Choroid plexus epithelial cell (primary cell): Measurements from ENCODE around the gene CPSF4.

Experiments
- DNase-seq: peaks from one replicate; pipeline ENCODE4 v3.0.0-alpha.2; 2010; ENCODE audit warnings: low read depth
- H3K4me3 ChIP-seq: 2 replicates; pipeline ENCODE4 v1.5.1; 2011; ENCODE audit warnings: low read depth, mild to moderate bottlenecking, control low read depth, low read length, moderate library complexity
- CTCF ChIP-seq: conservative IDR thresholded peaks from 2 replicates; pipeline ENCODE4 v1.5.1; 2011; ENCODE audit warnings: low read depth, mild to moderate bottlenecking, control low read depth, inconsistent platforms, low read length, moderate library complexity

Gene CPSF4

GRCh38 chr7:99451936-99452335 lies 13.2 kb downstream of the CPSF4 start:
- TF ChIP-seq CTCF, result no peak
- DNase-seq, result no peak

DNA sequence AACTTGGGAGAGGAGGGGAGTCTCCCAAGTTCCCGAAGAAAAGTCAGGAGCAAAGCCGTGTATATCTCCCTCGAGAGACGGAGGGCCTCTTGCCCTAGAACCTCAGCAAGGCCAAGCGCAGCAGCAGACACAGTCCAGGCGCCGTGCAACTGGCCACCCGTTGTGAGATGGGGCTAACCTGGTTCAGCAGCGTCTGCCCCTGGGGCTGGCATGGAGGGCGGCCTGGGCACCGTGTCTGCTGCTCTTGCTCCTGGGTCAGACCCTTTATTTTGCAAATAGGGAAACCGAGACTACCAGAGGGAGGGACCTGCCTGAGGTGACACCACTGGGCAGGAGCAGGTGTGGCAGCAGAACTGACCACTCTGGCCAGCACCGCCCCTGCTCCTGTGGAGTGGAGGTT lies 13.8 kb downstream of the CPSF4 start:
- TF ChIP-seq CTCF, result no peak
- no peak for DNase-seq
- no peak overlapping the region for H3K4me3 ChIP-seq

More at GRCh38 chr7:99451936-99452335, 13.2 kb downstream of the CPSF4 start:
- no peak overlapping the region for H3K4me3 ChIP-seq

DNA sequence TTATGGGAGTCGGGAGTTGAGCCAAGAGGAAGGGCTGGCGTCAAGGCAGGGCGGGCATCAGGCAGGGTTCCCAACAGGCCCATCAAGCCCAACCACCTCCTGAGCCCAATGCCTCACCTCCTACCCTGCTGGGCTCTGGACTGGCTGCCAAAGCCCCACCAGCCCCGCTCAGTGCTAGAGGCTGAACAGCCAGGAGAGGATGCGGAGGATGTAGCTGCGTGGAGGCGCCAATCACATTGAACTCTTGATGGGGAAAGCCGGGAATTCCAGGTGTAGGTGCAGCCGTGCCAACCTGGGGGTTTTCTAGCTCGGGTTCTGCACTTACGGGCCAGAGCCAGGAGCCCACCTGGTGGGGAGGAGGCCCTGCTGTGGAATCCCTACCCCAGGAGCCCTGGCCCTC lies 14.4 kb downstream of the CPSF4 start:
- H3K4me3 ChIP-seq, result no peak overlapping the region
- DNase-seq, result no peak
- TF ChIP-seq CTCF, result no peak

GRCh38 chr7:99455874-99456273 lies 17.1 kb downstream of the CPSF4 start:
- no peak for DNase-seq
- no peak overlapping the region for H3K4me3 ChIP-seq
- no peak for TF ChIP-seq CTCF

DNA sequence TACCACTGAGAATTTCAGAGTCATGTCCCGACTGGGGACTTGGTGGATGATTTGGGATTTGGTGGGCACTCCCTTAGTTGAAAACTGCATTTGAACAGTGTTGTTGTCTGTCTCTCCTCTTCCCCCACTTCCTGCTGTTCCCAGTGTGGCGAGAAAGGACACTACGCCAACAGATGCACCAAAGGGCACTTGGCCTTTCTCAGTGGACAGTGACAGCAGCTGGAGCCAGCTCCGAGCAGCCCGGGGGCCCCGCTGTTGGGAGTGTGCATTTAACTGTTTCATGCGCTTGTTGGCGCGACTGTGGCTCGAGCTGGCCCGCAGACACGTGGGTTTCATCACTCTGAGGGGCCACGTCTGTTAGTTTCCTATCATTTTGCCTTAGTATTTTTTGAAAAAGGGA lies 17.5 kb downstream of the CPSF4 start:
- no peak for DNase-seq
- H3K4me3 ChIP-seq, result no peak overlapping the region
- TF ChIP-seq CTCF, result no peak

GRCh38 chr7:99457050-99457649 lies 18.4 kb downstream of the CPSF4 start:
- H3K4me3 ChIP-seq, result no peak overlapping the region
- no peak for DNase-seq
- no peak for TF ChIP-seq CTCF
